ENCODE results near the gene MYO18B. TPM values are rescaled to one million over a fixed set of nuclear protein-coding genes. Genes with fewer than 3 reads are reported as not detected.

Gene MYO18B
- total RNA-seq, 1 experiment from 2014 or later = 0.05 TPM

GRCh38 chr22:25969286-25969685 is 227.3 kb downstream of the MYO18B start:
- Histone ChIP-seq H3K4me3 (replicated peaks in 1 of 2; ENCODE audit: low read depth in 1 of 2, low read length in 2 of 2) (no peak overlapping the region), H3K79me2 (ENCODE audit: insufficient read depth, low read length) (no peaks in the 10 kb centered on the region), H2AFZ (ENCODE audit: low read depth, low read length, poor library complexity, severe bottlenecking) (no peak overlapping the region), H3K27me3 (ENCODE audit: insufficient read depth, low read length) (peaks cover 52% of the 10 kb centered on the region), H3K9me3 (ENCODE audit: control insufficient read depth in 1 of 2, insufficient read depth in 1 of 2, low read depth in 1 of 2, low read length in 2 of 2) (no peaks in the 10 kb centered on the region), H3K4me2 (ENCODE audit: low read length) (no peak overlapping the region), H3K27ac (ENCODE audit: low read depth, low read length) (no peak overlapping the region), H3K9ac (ENCODE audit: low read length) (no peak overlapping the region), H3K9me2 (ENCODE audit: insufficient read depth) (no peaks in the 10 kb centered on the region), H4K20me1 (ENCODE audit: insufficient read depth) (no peaks in the 10 kb centered on the region), H3K4me1 (ENCODE audit: control insufficient read depth in 1 of 2, insufficient read depth in 2 of 2, low read length in 2 of 2) (no peaks in the 10 kb centered on the region), H3K36me3 (ENCODE audit: control insufficient read depth in 1 of 2, insufficient read depth in 2 of 2, low read length in 2 of 2) (no peaks in the 10 kb centered on the region)
- ChIA-PET RAD21 (ENCODE audit: low non-redundant PET in 1 of 2, low total read pairs in 2 of 2, uncharacterized antibody in 2 of 2, unreplicated experiment in 2 of 2) (no interaction called here), CTCF (no interaction called here), POLR2A (no interaction called here)
- ATAC-seq = no peak
- no TSS peak for BruUV-seq (replicated peaks)
- intact Hi-C loops (cut with micrococcal nuclease) = no loop called here
- DNase-seq (ENCODE audit: low read depth, low spot score) = no peak
- TF ChIP-seq TCF7L2 (IDR thresholded peaks at IDR 0.05; ENCODE audit: borderline replicate concordance, extremely low read depth, insufficient read depth, insufficient read length) = no peak
- no peak for TF ChIP-seq YY1 (IDR thresholded peaks at IDR 0.05; ENCODE audit: extremely low read depth, insufficient replicate concordance, low read depth, low read length)
- TF ChIP-seq EGR1 (IDR thresholded peaks at IDR 0.05; ENCODE audit: low read depth) = no peak
- TF ChIP-seq ELF1 (IDR thresholded peaks at IDR 0.05; ENCODE audit: borderline replicate concordance, low read depth) = no peak
- TF ChIP-seq FOSL1 (IDR thresholded peaks at IDR 0.05; ENCODE audit: low read depth) = no peak
- no peak for TF ChIP-seq POLR2A (IDR thresholded peaks at IDR 0.05; ENCODE audit: borderline replicate concordance, extremely low read depth, insufficient read depth, insufficient read length)
- no peak for TF ChIP-seq SP1 (IDR thresholded peaks at IDR 0.05; ENCODE audit: low read depth)
- no peak for TF ChIP-seq CEBPB (IDR thresholded peaks at IDR 0.05; ENCODE audit: low read depth)
- no peak for TF ChIP-seq SRF (IDR thresholded peaks at IDR 0.05; ENCODE audit: low read depth)
- TF ChIP-seq RAD21 (IDR thresholded peaks at IDR 0.05; ENCODE audit: low read depth) = no peak
- no peak for TF ChIP-seq ZFX (IDR thresholded peaks at IDR 0.05)
- no peak for TF ChIP-seq CTCF (IDR thresholded peaks at IDR 0.05 in 2 of 3, conservative IDR thresholded peaks at IDR 0.05 in 1 of 3; ENCODE audit: borderline replicate concordance in 1 of 3, insufficient read depth in 1 of 3, low read depth in 2 of 3, low read length in 2 of 3)
- no peak for TF ChIP-seq SIN3A (IDR thresholded peaks at IDR 0.05; ENCODE audit: low read depth)
- no peak for TF ChIP-seq ATF3 (IDR thresholded peaks at IDR 0.05)
- TF ChIP-seq MAX (IDR thresholded peaks at IDR 0.05) = no peak
- TF ChIP-seq JUND (IDR thresholded peaks at IDR 0.05) = no peak
- no peak for TF ChIP-seq EZH2 (IDR thresholded peaks at IDR 0.05)
- no peak for TF ChIP-seq EZH2phosphoT487 (IDR thresholded peaks at IDR 0.05; ENCODE audit: borderline replicate concordance)
- no peak for TF ChIP-seq CBX3 (IDR thresholded peaks at IDR 0.05; ENCODE audit: low read depth)
